ENCODE measurements around the gene PFN1. TPM values are rescaled to one million over a fixed set of nuclear protein-coding genes. Genes with fewer than 3 reads are reported as not detected.
A peak's percentile ranks its signal among the peaks of the same experiment; 100 is the strongest.

The PFN1 gene
- total RNA-seq: 280 and 359 TPM in 2 replicates

- DNase-seq (ENCODE audit: low read depth in 2 of 2): peak; percentile 90 to 95
Observed at GRCh38 chr17:4948166-4948930, at the start of gene PFN1. TSS of gene PFN1 (minus strand) at chr17:4948530. CDS start at chr17:4948394, 136 bp downstream.

DNA sequence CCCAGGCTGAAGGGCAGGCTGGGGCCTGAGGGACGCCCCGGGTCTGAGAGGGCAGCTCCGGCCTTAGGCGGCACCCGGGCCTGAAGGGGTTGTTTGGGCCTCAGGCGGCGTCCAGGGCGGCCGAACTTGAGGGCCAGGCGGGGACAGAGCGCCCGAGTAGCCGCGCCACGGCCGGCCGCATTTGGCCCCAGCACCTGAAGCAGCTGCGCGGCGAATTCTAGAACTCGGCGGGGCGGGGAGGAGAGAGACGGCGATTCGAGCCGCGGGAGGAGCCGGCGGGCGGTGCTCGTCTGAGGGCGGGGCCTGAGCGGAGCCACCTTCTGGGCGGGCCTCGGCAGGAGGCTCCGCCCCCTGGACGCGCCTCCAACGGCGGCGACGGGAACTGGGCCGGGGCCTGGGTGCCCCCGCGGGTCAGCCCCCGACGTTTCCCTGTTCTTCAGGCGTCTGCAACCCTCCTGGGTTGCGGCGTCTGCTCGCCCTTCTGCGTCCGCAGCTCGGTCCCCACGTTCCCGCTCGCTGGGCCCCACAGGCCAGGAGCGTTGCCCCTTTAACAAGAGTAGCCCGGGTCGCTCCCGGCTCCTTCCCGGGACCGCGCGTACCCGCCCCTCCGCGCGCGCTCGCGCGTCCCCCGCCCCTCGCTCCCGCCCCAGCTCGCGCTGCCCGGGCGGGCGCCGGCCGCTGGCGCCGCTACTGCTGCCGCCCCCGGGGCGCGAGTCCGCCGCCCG lies 49.1 kb upstream of the PFN1 start, which contains the start of the genes INCA1 and KIF1C:
Gene INCA1, minus strand, starts transcription at position 221 of the 725 bp plus-strand sequence. CDS start 3,085 bp downstream, outside the sequence.
Gene KIF1C, plus strand, starts transcription at position 649 of the 725 bp plus-strand sequence. CDS start 2,297 bp downstream, outside the sequence.
- DNase-seq (ENCODE audit: low read depth in 2 of 2): peak; percentile 89

DNA sequence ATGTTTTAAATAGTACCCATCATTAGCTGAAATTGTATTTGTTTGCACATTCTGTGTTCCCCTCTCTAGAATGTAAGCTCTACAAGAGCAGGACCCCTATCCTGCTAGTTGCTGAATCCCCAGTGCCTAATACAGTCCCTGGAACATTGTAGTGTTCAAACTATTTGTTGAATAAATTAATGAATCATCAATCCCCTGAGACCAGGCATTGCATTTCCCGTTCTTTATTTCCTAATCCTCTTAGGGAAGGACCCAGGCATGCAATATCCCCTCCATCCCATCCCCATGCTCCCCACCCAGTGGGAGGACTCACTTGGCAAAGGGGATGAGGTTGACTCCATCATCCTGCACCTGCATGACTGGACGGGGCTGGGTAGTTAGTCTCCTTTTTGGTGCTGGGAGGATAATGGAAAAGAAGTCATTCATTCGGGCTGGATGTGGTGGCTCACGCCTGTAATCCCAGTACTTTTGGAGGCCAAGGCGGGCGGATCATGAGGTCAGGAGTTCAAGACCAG lies 45.8 kb upstream of the PFN1 start:
- no peak for DNase-seq (ENCODE audit: low read depth in 2 of 2)

GRCh38 chr17:4987767-4988567 lies 39.6 kb upstream of the PFN1 start:
- DNase-seq (ENCODE audit: low read depth in 2 of 2): no peak

- DNase-seq (ENCODE audit: low read depth in 2 of 2): peak; percentile 77 to 87
Observed at GRCh38 chr17:4986951-4987766, 38.8 kb upstream of the PFN1 start, which contains the start of gene CAMTA2. TSS of gene CAMTA2 (minus strand) at chr17:4987675. CDS start at chr17:4986222, 1,453 bp downstream.

- peak; percentile 66 for DNase-seq (ENCODE audit: low read depth in 2 of 2)
Observed at GRCh38 chr17:4986403-4986802, 38.1 kb upstream of the PFN1 start.

GRCh38 chr17:4982305-4982704 lies 34.0 kb upstream of the PFN1 start:
- DNase-seq (ENCODE audit: low read depth in 2 of 2): no peak

DNA sequence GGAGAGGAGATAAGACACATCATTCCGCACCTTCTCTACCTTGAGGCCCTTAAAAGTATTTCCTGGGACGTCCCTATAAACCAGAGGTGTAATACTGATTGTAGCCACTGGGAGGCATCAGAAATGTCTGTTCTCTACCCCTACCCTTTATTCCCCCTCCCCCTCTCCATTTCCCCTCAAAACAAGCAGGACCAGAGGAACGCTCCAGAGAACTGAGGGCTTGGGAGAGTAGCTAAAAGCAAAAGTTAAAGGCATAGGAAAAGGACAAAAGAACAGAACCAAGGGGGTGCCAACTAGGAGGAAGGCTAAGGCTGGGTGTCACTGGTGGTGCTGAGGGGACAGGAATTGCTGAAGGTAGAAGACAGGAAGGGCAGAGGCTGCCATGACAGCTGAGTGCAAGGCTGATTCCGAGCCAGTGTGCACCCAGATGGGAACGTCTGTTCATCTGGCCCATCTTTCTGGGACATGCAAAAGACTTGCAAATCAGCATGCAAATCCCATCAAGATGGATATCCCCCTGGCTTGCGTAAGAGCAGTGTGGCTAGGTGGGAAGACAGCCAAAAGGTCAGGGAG lies 32.4 kb upstream of the PFN1 start:
- DNase-seq (ENCODE audit: low read depth in 2 of 2): peak; percentile 61 to 81

- DNase-seq (ENCODE audit: low read depth in 2 of 2): no peak
Observed at GRCh38 chr17:4978726-4979125, 30.4 kb upstream of the PFN1 start.

DNA sequence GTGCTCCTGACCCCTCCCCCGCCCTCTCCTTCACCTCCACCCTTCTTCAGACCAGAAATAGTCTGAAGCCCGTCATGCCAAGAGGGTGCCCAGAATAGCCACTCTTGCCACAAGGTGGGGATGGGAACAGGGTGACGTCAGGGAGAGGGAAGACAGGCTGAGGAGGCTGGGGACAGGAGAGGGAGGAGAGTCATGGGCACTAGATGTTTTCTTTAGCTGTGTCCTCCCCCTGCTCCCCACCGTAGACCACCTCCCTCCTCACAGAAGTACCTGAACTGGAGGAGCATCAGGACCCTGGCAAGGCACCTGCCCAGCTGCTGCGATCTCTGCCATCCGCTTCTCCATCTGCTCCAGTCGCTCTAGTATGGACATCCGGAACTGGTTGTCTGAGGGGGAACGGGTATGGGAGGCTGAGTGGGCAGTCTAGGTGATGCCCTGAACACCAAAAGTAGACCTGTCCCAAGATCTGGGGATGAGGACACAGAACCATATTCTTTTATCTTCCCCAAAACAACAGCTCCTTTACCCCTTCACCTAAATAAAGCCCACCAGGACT lies 25.9 kb upstream of the PFN1 start:
- no peak for DNase-seq (ENCODE audit: low read depth in 2 of 2)

- DNase-seq (ENCODE audit: low read depth in 2 of 2): no peak
Observed at GRCh38 chr17:4973256-4974114, 25.2 kb upstream of the PFN1 start.

GRCh38 chr17:4972752-4973151 lies 24.4 kb upstream of the PFN1 start:
- DNase-seq (ENCODE audit: low read depth in 2 of 2): no peak

GRCh38 chr17:4972322-4972721 lies 24.0 kb upstream of the PFN1 start:
- no peak for DNase-seq (ENCODE audit: low read depth in 2 of 2)

DNA sequence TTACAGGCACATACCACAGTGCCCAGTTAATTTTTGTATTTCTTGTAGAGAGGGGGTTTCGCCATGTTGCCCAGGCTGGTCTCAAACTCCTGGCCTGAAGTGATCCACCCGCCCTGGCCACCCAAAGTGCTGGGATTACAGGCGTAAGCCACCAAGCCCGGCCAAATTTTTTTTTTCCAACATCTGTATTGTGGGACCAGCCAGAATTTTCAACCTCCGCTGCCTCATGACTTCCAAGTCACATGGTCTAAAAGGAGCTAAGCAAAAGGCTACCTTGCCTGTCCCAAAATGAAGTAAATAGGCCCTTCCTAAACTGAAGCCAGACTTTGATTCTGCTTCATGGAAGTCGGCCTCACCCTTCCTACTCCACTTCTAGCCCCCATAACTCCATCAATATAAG lies 23.5 kb upstream of the PFN1 start:
- DNase-seq (ENCODE audit: low read depth in 2 of 2): no peak

DNA sequence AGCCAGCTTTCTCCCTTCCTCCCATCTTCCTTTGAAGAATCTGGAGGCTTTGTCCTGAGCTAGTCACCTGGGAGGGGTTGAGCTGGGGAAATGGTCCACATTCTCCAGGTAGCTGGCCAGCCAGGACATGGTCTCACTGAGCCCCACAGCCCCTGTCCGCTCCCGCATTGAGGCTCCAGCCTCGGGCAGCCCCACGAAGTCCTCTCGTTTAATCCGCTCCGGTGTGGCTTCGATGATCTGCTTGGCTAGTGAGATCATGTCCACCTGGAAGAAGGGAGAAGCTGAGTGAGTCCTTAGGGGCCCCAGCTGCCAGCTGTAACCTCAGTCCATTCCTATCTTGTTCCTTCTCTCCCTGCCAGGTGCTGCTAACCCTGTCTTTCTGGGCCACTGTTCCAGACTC lies 21.9 kb upstream of the PFN1 start:
- DNase-seq (ENCODE audit: low read depth in 2 of 2): no peak

DNA sequence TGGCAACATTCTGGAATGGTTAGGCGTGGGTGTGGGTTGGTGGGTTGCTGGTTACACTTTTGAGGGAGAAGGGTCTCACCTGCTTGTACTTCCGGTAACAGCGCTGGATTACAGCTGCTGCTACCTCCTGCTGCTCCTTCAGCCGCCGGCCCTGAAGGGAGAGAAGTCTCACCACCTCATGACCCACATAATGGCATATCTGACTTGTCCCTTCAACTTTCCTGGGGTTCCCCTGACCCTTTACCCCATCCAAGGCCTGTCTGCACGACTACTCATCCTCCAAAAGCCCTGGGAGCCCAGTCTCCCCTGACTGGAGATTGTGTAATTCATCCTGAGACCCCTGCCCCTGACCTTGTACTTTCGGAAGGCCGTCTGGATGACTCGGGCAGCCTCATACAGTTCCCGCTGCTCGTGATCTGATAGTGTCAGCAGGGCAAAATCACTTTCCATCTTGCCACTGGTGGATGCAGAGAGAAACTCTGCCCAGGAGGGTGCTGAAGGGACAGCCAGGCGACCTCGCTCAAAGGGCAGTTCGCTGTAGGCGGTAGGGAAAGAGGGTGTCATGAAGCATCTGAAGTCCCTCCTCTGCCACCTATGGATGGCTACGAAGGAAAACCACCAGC lies 21.3 kb upstream of the PFN1 start:
- no peak for DNase-seq (ENCODE audit: low read depth in 2 of 2)

DNA sequence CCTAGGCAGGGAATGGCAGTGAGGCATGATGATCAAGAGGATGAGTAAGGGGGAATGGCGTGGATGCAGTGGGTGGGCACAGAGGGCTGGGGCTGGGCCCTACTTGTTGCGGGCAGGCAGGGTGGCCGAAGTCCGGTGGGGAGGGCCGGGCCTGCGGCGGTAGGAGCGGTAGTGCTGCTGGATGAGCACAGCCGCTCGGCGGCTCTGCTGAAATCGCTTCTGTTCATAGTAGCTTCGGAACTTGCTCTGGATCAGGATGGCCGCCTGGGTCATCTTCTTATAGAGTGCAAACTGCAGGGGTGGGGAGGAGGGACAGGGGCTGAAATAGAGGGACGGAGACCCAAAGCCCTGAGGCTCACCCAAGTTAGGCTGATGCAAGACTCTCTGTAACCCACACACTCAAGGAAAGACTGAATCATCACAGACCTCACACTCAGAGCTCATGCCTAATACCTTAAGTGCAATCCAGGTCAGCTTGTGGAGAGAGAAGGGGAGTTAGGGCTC lies 20.8 kb upstream of the PFN1 start:
- peak in 1 of 2 donors; percentile 57 for DNase-seq (ENCODE audit: low read depth in 2 of 2)

GRCh38 chr17:4968486-4969046 lies 20.2 kb upstream of the PFN1 start:
- DNase-seq (ENCODE audit: low read depth in 2 of 2): no peak

Data from lung microvascular endothelial cell (primary cell).